ENCODE data around the gene RNF126. TPM values are rescaled to one million over a fixed set of nuclear protein-coding genes. Genes with fewer than 3 reads are reported as not detected.

The RNF126 gene
- total and polyA plus RNA-seq, 2 of the 4 experiments (the other 2 are of a cell fraction): 7.0 to 27.4 TPM

- BruUV-seq (replicated peaks): no TSS peak
- no peak for ATAC-seq (ENCODE audit: low read depth)
Observed at GRCh38 chr19:608155-609003, 54.6 kb downstream of the RNF126 start.

More at GRCh38 chr19:608155-609003, 54.6 kb downstream of the RNF126 start:
- ChIA-PET CTCF (no interaction called here), POLR2A (ENCODE audit: unreplicated experiment) (no interaction called here)
- Histone ChIP-seq H3K4me1 (ENCODE audit: control insufficient read depth, insufficient read depth, low read length) (peaks cover 10% of the 10 kb centered on the region), H3K18ac (ENCODE audit: low read depth, low read length) (no peak overlapping the region), H3K4ac (ENCODE audit: low read depth, low read length) (no peak overlapping the region), H3K27ac (ENCODE audit: insufficient read depth, low read length) (no peak overlapping the region), H3K56ac (ENCODE audit: extremely low read depth, insufficient read depth, low read length) (no peak overlapping the region), H2AK9ac (replicated peaks; ENCODE audit: low read depth, low read length, poor library complexity) (no peak overlapping the region), H2AK5ac (ENCODE audit: low read depth, low read length) (no peak overlapping the region), H3K9me1 (ENCODE audit: insufficient read depth, low read length) (peaks cover 7% of the 10 kb centered on the region), H4K5ac (ENCODE audit: low read depth, low read length) (no peak overlapping the region), H4K20me1 (ENCODE audit: insufficient read depth, low read length) (peaks cover 12% of the 10 kb centered on the region), H4K8ac (ENCODE audit: low read depth in 2 of 2, low read length in 2 of 2) (no peak overlapping the region), H3K9ac (ENCODE audit: low read depth, low read length) (no peak overlapping the region), H2AFZ (replicated peaks; ENCODE audit: low read length, poor library complexity) (no peak overlapping the region), H3K36me3 (ENCODE audit: control insufficient read depth, insufficient read depth, low read length) (no peaks in the 10 kb centered on the region), H2BK5ac (ENCODE audit: low read depth, low read length, poor library complexity, severe bottlenecking) (no peak overlapping the region), H4K91ac (ENCODE audit: insufficient read depth, low read depth, low read length) (no peak overlapping the region), H2BK20ac (ENCODE audit: low read depth, low read length) (no peak overlapping the region), H2BK15ac (ENCODE audit: low read depth, low read length) (no peak overlapping the region), H3K23ac (ENCODE audit: low read depth, low read length) (no peak overlapping the region), H3K9me3 (ENCODE audit: control insufficient read depth, insufficient read depth, low read length) (no peaks in the 10 kb centered on the region), H3K4me2 (ENCODE audit: low read depth, low read length) (no peak overlapping the region), H2BK120ac (ENCODE audit: low read depth, low read length) (no peak overlapping the region), H3K79me1 (ENCODE audit: low read depth in 1 of 2, low read length in 2 of 2) (no peaks in the 10 kb centered on the region), H3K4me3 (ENCODE audit: insufficient read depth, low read depth, low read length) (no peak overlapping the region), H3K14ac (replicated peaks; ENCODE audit: low read depth, low read length) (no peak overlapping the region), H3K27me3 (ENCODE audit: control insufficient read depth, insufficient read depth, low read length) (no peaks in the 10 kb centered on the region)
- in situ Hi-C loops (cut with MboI; ENCODE audit: low sequenced_read_pairs): no loop called here
- 86% methylated on average over 17 of the region's 30 CpGs; no CpG with 5 or more reads in 1 of the 2 experiments for WGBS, 2 experiments (ENCODE audit: extremely low coverage in 2 of 2, insufficient read length in 1 of 2)
- intact Hi-C loops (cut with micrococcal nuclease): no loop called here
- no peak for TF ChIP-seq NFE2L2 (IDR thresholded peaks at IDR 0.05; ENCODE audit: low read depth, low read length)
- no peak for TF ChIP-seq POLR2A (IDR thresholded peaks at IDR 0.05; ENCODE audit: low read depth, low read length)
- no peak for TF ChIP-seq MXI1 (IDR thresholded peaks at IDR 0.05; ENCODE audit: borderline replicate concordance, low read depth, low read length)
- dilution Hi-C loops (cut with HindIII; ENCODE audit: low sequenced_read_pairs, unreplicated experiment): no loop called here
- no peak for DNase-seq
